Epidermal melanocyte (primary cell): ENCODE results near the gene TFEC.
"Not testable (repeated sequence)": the region's sequence is repeated elsewhere in the genome, so short reads cannot be mapped to it uniquely, and the experiment has no call there.

Experiments used
- DNase-seq: peaks from one replicate; pipeline ENCODE4 v3.0.0; 2011; ENCODE audit warnings: low spot score; ENCODE audit not compliant: insufficient read length

The TFEC gene

GRCh38 chr7:115988401-115988800 lies 42.2 kb downstream of the TFEC start:
- DNase-seq: no peak

GRCh38 chr7:115987486-115987885 lies 43.1 kb downstream of the TFEC start:
- no peak for DNase-seq

GRCh38 chr7:115984105-115984504 lies 46.5 kb downstream of the TFEC start:
- DNase-seq: no peak

GRCh38 chr7:115980159-115980558 lies 50.4 kb downstream of the TFEC start:
- no peak for DNase-seq

DNA sequence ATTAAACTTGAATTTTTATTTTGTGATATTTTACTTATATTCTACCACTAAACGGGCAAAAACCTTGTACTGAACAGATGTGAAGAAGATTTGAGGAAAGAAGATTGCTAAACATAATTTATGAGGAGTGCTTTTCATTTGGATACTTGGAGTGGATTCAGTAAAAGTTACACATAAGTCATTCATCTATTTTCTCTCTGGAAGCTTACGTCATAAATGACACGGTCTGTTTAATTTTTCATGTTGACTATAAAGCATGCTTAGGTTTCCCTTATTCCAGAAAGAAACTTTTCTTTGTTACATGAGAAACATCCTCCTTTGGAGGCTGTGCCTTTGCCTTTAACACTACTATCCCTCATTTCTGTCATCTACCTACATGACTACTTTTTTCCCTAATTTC lies 53.9 kb downstream of the TFEC start:
- no peak for DNase-seq

- no peak for DNase-seq
These were observed 54.8 kb downstream of the TFEC start for GRCh38 chr7:115975766-115976165.

DNA sequence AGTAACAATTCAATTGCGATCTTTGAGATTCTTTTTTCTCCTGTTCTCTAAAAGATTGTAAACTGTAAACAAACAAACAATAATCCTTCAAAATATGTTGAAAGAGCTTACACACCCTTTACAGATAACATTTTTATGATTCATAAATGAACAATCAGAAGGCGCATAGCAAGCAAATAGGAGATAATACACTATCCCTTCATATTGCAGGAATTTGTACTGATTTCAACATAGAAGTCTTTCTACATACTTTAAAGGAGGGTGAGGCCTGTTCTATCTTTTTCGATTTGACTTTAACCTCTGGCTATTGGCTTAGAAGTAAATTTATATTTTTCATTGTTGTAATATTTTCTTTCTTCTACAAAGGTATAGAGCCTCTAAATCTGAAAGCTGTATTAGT lies 57.2 kb downstream of the TFEC start:
- DNase-seq: no peak

DNA sequence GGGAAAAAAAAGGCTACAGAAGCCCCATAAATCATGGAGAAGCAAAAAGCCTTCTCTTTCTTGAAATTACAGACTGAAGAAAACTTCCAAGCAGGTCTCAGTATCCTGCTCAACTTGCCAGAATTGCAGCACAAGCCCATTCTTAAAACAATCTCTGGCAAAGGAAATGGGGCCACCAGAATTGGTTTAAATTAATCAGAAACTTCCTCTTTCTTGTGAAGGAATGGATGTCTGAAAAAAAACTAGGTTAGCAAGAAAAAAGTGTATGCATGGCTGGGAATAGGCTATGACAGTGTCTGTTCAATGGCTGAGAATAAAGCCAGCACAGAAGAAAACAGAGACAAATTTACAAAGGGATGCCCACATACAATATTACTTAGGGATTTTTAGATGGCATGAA lies 59.1 kb downstream of the TFEC start:
- no peak for DNase-seq

DNA sequence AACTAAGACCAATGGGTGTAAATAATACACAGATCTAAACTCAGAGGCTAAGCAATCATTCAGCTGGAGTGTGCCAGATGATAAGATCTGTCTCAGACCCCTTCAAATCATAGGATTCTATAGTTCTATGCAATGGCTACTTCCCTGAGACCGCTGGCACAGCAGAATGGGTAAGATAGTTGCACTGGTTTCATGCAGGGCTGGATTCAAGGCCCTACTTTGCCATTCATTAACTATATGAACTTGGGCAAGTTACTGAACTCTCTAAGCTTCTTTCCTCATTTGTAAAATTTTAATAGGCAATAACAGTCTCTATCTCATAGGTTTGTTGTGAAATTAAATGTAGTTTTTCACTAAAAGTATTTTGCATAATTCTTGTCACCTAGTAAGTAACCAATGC lies 62.0 kb downstream of the TFEC start:
- no peak for DNase-seq

DNA sequence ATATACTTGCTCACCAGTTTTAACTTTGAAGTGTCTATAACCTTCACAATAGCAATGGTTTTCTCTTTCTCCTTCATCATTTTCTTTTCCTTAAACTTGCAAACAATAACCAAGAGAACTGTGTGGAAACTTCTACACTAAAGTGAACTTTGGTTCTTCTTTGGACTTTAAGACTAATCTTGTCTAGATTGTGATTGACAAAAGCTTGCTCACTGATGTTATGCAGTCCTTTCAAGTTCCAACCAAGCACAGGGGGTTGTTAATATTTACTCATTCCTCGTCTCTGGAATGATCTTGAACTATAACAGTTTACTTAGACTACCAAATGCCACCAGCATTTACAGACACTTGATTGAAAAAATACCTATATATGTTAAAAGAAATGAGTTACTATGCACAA lies 62.4 kb downstream of the TFEC start:
- DNase-seq: no peak

DNA sequence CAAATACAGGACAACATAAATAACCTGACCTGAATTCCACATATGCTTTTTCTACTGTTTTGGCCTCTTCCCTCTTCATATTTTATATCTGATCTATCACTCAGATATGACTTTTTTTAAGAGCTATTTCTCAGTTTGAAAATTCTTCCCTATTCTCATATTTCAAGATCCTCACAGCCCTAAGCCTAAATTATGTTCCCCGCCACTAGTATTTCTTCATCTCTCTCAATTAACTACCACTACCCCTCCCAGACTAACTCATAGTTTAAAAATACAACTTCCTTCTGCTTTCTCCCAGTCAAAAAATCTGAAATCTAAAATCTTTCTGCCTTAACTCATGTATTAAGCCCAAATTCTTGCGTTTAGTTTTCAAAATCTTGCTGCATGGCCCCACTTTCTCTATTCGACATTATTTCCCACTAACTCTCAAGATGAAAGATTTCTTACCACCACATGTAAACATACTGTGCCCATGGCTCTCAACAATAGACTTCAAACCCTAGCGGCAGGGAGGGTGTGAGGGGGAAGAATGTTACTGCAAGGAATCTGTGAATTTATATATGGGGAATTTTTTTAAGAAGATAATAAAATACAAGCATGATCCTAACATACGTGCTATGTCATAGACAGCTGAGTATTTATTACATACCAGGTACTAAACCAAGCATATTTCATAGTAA lies 64.6 kb downstream of the TFEC start:
- no peak for DNase-seq

- no peak for DNase-seq
These were observed 65.3 kb downstream of the TFEC start for GRCh38 chr7:115965236-115965635.

DNA sequence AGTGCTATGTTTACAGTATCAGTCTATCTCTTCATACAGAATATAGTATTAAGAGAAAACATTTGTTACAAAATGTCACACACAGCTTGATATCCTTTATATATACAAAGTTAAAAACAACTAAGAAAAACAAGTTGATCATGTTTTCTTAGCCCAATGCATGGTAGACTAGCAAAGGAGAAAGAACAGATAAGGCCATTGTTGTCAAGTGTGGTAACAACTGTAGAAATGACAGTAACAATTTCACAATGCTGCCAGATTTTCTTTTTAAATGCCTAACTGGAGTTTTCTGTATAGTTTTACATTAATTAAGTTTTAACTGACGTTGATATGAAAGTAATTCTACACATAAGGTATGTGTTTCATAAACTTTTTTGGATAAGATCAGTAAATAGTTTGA lies 65.8 kb downstream of the TFEC start:
- DNase-seq: no peak

- no peak for DNase-seq
These were observed 68.2 kb downstream of the TFEC start for GRCh38 chr7:115962340-115962739.

DNA sequence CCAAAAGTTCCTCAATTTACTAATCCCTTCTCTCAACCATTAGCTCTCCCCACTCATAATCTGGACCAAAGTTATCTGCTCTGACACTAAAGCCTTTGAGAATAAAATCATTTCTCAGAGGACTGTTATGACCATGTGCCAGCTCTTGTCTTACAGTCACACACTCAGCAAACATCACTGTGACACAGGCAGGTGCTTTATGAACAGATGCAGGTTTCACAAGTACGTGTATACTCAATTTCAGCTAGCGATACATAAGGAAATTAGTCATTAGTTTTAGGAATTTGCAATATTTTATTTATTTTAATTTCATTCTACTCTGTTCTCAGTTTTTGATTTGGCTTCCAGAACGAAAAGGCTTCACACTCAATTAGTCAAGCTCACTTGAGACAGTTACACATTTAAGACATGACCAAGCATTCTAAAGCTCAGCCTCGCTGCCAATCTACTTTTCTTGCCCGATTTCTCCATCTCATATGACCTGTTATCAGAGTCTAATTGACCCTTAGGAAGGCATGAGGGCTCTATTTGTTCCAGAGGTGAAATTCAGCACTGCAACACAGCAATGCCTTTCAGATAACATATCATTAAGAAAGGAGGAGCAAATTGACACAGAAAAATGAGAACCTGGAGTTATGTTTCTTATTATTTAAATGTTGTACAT lies 76.8 kb downstream of the TFEC start:
- DNase-seq: no peak

DNA sequence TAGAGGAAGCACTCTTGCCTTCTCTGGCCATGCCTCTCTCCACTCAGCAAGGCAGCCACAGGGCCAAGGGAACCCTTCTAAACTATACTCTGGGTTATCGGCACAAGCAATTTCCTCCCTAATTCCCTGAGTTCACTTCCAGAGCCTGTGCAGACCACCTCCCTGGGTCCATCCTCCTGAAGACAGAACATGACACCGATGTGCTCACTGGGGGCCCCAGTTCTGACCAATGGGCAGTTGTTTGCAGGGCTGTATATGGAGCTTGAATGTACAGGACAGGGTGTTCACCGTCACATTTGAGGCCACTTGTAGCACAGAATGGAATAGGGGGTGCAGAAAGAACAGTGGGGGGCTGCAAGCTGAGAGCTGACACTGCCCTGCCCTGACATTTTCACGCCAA lies 77.7 kb downstream of the TFEC start:
- no peak for DNase-seq

DNA sequence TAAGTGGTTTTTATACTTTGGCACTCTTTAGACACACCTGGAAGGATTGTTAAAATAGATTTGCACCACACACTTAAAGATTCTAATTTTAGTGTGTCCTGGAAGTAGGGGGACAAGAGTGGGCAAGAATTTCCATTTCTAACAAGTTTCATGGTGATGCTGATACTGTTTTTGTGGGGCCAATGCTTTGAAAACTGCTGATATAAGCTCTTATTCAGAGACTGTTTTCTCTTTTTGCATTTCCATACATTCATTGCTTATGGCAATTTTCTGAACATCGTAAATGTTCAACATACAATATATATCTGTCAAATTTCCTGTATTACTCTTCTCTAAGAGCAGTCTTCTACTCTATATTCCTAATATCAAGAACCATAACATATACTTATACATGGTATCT lies 79.0 kb downstream of the TFEC start:
- DNase-seq: no peak

- no peak for DNase-seq
These were observed 88.8 kb downstream of the TFEC start for GRCh38 chr7:115941703-115942268.

- DNase-seq: no peak
These were observed 90.0 kb downstream of the TFEC start for GRCh38 chr7:115940460-115941060.

DNA sequence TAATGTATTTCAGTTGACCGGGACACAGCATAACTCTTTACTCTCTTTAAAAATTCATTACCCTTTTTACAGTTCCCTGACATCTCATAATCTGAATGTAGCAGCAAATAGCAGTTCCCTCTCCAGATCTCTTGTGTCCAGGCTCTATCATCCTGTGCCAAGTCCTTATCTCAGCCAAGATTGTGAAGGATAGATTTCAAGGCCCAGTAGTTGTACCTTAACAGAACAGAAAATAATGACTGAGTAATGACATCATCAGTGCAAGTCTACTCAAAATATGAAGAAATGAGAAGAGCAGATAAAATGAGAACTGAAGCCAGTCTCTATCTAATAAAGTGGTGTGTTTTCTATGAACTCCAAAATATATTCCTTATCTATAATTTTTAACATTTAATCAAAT lies 92.6 kb downstream of the TFEC start:
- no peak for DNase-seq

- no peak for DNase-seq
These were observed 97.1 kb downstream of the TFEC start for GRCh38 chr7:115933471-115933870.

GRCh38 chr7:115932880-115933279 lies 97.7 kb downstream of the TFEC start:
- DNase-seq: no peak

DNA sequence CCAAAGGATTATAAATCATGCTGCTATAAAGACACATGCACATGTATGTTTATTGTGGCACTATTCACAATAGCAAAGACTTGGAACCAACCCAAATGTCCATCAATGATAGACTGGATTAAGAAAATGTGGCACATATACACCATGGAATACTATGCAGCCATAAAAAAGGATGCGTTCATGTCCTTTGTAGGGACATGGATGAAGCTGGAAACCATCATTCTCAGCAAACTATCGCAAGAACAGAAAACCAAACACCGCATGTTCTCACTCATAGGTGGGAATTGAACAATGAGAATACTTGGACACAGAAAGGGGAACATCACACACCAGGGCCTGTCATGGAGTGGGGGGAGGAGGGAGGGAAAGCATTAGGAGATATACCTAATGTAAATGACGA lies 100.4 kb downstream of the TFEC start:
- DNase-seq: not testable (repeated sequence)
